GM21515 (cell line): ENCODE measurements around the gene COPZ2.
"Not testable (repeated sequence)": the region's sequence is repeated elsewhere in the genome, so short reads cannot be mapped to it uniquely, and the experiment has no call there.

Experiments used
- ATAC-seq: cut with Tn5 transposase; IDR thresholded peaks from one replicate; pipeline ENCODE4 v1.9.1; 2021; ENCODE audit not compliant: unreplicated experiment

Gene COPZ2, protein sequence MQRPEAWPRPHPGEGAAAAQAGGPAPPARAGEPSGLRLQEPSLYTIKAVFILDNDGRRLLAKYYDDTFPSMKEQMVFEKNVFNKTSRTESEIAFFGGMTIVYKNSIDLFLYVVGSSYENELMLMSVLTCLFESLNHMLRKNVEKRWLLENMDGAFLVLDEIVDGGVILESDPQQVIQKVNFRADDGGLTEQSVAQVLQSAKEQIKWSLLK

DNA sequence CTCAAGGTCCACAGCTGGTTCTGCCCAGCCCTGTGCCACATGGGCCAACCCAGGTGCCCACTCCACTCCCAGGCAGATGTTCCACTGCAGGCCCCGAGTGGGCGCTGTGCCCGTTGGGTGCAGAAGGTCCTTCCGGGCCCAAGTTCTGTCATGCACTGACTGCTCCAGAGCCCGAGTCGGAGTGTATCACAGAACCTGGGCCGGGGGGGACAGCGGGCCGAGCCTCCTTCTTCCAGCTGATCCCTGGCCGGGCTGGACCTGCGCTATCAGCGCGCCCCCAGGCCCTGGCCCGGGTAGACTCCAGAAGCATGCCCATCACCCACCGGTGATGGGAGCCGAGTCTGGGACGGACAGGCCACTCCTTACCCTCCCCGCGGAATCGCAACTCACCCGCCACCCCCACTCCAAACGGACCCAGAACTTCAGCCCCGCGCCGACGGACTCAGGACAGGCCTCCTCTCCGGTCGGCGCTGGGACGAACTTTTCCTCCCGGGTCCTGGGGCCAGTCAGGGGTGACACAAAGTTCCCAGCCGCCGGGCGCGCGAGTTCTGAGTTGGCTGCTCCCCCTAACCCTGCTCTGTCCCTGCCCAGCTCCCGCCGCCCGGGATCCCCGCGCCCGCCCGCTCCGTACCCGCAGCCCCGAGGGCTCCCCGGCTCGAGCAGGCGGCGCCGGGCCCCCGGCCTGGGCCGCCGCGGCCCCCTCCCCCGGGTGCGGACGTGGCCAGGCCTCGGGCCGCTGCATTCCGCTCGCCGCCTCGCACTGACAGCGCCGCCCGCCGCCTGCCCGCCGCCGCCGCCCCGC, at the start of gene COPZ2:
Gene COPZ2, minus strand, starts transcription at position 762 of the 802 bp plus-strand sequence. Its CDS starts 20 bp downstream, at position 742.
- no peak for ATAC-seq

DNA sequence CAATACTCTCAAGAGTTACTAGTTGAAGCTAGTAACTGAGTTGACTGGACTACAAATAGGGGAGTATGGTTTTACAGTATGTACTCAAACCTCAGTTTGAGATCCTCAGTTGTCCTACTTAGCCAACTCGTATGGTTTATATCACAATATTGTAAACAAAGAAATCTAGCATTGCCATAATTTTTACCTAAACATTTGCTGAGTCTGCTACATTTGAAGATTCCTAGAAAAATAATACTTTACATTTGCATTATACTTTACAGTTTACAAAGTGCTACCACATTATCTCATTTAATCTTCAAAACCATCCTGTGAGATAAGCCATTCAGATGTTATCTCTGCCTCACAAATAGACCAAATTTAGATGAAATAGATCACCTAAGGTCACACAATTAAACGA, 47.3 kb upstream of the COPZ2 start:
- no peak for ATAC-seq

DNA sequence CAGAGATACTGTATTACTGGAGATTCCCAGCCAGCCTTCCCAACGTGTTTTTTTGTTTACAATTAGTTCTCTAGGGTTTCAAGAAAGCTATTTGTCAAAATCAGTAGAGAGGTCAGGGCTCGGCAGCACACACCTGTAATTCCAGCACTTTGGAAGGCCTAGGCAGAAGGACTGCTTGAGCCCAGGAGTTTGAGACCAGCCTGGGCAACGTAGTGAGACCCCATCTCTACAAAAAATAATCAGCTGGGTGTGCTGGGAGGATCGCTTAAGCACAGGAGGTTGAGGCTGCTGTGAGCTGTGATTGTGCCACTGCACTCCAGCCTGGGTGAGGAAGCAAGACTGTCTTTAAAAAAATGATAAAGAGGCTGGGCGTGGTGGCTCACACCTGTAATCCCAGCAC, 44.3 kb upstream of the COPZ2 start:
- no peak for ATAC-seq

DNA sequence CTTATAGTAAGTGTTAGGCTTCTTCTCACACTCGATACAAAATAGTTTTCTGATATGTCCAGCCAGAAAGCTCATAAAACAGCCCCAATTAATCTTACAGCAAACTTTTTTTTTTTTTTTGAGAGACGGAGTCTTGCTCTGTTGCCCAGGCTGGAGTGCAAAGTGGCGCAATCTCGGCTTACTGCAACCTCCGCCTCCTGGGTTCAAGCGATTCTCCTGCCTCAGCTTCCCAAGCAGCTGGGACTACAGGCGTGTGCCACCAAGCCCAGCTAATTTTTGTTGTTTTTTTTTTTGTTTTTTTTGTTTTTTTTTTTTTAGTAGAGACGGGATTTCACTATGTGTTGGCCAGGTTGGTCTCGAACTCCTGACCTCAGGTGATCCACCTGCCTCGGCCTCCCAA, 39.6 kb upstream of the COPZ2 start:
- not testable (repeated sequence) for ATAC-seq

DNA sequence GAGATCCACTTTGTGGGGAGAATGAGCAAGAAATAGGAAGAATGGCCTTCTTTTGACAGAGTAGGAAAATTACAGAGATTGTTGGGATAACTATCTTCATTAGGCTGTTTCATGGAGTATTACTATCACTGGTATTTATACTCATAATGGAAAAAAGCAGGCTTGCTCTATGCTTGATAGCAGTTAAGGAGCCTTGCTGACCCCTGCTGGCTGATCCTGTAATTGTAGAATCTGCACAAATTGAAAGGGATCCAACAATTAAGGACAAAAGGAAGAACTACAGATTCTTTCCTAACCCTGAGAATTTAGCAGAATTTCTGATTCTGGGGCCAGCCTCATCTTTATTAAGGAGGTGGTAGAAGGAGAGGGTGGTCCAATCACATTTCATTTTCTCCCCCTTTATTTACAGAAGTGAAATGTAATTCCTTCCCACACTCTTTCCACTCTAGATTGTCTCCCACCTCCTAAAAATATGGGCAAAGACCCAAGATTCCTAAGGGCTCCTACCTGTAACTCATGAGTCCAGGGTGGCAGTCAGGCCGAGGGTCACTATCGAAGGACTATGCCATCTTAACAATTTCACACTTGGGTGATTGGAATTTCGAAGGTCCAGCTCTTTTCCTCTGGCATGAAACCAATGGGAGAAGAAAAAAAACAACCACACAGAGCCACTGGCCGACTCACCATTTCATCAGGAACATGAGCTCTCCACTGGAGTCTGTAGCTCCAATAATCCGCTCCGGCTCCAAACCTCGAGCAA, 36.9 kb upstream of the COPZ2 start:
- ATAC-seq = no peak

DNA sequence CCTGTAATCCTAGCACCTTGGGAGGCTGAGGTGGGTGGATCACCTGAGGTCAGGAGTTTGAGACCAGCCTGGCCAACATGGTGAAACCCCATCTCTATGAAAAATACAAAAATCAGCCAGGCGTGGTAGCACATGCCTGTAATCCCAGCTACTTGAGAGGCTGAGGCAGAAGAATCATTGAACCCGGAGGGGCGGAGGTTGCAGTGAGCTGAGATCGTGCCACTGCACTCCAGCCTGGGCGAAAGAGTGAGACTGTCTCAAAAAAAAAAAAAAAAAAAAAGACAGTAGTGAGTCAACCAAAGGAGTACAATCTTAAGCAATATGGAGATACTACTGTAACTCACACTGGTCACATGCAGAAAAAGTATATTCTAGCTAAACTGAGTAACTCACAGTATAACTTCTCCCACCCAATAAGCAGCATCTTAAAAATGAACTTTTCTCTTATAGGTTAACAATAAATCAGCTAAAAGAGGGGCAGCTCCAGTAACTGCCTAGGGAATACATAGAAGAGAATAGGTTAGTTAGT, 36.0 kb upstream of the COPZ2 start:
- not testable (repeated sequence) for ATAC-seq

DNA sequence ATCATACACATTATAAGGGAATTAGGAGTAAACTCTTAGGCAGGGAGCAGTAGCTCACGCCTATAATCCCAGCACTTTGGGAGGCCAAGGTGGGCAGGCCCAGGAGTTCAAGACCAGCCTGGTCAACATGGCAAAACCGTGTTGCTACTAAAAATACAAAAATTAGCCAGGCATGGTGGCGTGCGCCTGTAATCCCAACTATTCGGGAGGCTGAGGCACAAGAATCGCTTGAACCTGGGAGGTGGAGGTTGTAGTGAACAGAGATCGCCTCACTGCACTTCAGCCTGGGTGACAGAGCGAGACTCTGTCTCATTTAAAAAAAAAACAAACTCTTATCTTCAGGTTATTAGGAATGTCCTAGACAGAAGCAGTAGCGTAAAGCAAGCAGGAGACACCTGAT, 35.2 kb upstream of the COPZ2 start:
- ATAC-seq = not testable (repeated sequence)

DNA sequence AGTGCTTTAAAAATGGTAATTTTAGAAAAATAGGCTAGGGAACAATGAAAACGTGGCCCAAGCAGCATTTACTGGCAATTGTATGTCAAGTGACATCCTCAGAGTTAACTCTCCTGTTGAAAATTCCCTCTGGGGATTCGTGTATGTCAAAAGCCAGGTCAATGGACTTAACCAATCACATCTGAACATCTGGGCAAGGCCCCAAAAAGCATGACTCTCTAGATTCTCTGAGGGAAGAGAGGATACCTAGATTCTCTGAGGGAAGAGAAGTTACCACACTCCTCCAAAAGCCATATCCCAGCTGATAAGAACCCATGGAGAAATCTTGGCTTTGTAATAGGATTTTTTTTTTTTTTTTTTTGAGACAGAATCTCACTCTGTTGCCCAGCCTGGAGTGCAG, 34.1 kb upstream of the COPZ2 start:
- ATAC-seq = no peak

DNA sequence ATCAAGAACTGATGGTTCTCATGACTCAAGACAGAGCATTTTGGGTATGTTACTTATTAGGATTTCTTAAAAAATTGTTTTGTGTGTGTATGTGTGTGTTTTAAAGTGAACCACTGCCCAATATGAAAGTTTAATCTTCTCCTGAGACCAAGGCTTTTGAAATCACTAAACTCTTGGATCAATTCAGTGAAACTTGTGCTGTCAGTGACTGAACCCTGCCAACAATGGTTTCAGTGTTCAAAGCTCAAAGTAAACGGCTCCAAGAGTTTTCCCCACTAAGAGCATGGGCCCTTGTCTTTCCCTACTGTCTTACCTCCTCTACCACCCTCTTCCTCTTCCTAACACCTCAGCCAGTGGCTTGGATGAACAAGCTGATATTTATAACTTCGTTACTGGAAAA, 32.6 kb upstream of the COPZ2 start:
- no peak for ATAC-seq

DNA sequence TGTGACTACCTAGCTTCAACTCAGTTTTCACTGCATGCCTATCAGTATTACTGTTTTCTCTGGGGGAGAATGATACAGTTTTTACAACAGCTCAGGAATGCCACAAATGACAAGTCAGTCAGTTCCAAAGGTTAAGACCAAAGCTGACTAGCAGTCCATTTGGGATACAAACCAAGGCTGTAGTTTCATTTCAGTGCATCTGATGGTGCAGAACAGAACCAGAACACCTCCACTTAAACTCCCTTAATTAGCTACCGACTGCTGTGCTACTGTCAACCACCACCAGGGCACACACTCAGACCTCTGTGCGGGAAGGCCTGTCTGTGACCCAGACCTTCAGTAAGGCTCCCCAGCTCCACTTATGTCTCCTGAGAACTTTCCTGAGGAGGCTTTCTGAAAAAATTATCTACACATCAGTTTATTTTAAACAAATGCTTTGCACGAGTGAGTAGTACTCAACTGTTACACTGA, 30.9 kb upstream of the COPZ2 start:
- ATAC-seq = no peak

DNA sequence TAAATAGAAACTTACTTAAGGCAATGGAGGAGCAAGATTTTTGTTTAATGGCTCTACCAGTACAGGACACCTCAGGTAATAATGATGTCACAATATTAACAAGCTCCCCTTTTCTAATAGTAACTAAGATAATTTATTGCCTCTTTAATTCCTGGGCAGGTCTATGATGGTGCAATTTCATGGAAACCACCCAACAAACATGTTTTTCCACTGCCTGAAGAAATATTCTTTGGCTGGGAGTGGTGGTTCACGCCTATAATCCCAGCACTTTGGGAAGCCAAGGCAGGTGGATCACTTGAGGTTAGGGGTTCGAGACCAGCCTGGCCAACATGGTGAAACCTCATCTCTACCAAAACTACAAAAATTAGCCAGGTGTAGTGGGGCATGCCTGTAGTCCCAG, 30.2 kb upstream of the COPZ2 start:
- ATAC-seq = not testable (repeated sequence)

DNA sequence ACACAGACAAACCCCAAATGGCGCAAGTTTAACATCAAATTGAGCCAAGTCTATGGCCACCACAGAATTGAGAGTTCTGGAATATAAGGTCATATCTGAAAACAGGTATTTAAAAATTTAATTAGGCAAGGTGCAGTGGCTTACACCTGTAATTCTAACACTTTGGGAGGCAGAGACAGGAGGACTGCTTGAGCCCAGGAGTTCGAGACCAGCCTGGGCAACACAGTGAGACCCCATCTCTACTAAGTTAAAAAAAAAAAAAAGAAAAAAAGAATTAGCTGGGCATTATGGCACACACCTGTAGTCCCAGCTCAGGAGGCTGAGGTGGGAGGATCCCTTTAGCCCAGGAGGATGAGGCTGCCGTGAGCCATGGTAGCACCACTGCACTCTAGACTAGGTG, 29.6 kb upstream of the COPZ2 start:
- ATAC-seq = no peak

DNA sequence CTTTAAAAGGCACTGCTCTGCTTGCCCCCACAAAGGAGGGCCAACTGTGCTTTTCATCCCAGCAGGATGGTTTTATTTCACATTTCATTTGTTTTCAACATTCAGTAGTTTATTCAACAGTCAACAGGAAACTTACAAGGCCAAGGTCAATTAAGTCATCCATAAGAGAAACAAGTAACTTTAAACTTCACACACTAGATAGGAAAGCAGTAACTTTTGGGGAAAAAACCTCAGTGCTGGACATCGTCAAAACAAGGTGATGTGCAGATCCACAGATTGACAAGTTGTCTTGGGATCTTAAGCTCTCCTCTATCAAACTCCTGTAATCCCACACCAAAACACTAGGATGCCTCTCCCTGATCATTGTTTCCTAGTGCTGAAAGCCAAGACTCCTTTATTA, 29.1 kb upstream of the COPZ2 start:
- no peak for ATAC-seq

DNA sequence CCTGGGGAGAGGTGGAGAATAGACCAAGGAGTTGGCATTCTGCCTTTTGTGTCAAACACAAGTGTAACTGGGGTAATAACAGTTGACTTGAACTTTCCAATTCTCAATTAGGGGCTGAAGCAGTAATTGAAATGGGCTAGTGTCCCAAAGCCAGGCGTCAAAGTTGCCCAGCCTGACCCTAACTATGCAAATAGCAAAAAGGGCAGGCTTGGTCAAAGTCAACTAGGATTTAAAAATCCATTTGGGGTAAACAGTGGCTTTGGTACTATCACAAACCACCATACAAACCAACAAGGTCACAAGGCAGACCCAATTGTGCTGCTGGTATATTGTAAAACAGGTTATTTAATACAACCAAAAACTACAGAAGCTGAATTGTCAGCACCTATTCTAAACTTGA, 28.6 kb upstream of the COPZ2 start:
- ATAC-seq = no peak

DNA sequence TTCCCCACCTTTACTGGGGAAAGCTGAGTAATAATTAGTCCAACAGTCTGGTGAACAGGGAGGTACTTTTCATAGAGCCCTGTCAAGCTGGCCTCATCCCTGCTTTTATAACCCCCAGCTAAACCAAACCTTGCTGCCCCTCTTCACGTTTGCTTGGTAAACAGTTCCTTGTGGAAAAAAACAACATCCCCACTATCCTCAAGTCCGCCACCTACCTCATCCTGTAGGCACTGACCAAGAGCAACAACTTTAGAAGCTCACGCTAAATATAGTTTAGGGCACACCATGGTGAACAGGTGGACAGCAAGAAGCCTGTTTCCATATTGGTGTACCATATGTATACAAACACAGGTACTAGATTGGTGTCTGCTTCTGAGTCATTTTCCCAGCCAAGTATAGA, 27.0 kb upstream of the COPZ2 start:
- ATAC-seq = no peak

DNA sequence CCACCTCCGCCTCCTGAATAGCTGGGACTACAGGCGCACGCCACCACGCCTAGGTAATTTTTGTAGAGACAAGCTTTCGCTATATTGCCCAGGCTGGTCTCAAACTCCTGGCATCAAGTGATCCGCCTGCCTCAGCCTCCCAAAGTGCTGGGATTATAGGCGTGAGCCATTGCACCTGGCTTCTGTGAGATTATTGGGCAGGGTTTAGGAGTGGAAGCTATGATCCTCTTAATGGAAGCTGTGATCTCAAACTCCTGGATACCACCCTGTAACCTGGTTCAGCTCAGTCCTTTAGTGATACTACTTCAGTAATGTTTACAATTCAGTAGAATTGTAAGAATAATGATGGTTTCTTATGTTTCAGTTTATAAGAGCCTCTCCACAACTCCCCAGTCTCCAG, 24.7 kb upstream of the COPZ2 start:
- ATAC-seq = no peak

DNA sequence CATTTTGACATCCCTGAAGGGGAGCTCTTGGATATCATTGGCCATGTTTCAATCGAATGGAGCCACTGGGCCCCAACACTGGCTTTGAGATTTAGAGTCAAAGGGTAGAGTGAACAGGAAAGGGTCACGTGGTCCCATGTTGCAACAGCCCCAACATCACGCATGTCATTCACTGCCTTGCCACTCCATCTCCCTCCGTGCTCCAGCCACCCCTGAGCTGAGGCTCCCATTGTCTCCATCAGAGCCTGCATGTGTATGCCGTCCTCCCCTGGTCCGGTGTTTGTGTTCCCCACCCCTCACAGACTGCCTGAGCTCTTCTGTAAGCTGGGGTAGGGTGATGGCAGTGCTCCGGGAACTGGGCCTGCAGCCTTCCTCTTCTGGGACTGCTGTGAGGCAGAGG, 22.7 kb upstream of the COPZ2 start:
- ATAC-seq = no peak

DNA sequence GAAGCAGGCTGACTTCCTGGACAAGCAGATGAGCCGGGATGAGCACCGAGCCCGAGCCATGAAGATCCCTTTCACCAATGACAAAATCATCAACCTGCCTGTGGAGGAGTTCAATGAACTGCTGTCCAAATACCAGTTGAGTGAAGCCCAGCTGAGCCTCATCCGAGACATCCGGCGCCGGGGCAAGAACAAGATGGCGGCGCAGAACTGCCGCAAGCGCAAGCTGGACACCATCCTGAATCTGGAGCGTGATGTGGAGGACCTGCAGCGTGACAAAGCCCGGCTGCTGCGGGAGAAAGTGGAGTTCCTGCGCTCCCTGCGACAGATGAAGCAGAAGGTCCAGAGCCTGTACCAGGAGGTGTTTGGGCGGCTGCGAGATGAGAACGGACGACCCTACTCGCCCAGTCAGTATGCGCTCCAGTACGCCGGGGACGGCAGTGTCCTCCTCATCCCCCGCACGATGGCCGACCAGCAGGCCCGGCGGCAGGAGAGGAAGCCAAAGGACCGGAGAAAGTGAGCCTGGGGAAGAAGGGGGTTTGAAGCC, 21.6 kb upstream of the COPZ2 start:
- ATAC-seq = no peak

DNA sequence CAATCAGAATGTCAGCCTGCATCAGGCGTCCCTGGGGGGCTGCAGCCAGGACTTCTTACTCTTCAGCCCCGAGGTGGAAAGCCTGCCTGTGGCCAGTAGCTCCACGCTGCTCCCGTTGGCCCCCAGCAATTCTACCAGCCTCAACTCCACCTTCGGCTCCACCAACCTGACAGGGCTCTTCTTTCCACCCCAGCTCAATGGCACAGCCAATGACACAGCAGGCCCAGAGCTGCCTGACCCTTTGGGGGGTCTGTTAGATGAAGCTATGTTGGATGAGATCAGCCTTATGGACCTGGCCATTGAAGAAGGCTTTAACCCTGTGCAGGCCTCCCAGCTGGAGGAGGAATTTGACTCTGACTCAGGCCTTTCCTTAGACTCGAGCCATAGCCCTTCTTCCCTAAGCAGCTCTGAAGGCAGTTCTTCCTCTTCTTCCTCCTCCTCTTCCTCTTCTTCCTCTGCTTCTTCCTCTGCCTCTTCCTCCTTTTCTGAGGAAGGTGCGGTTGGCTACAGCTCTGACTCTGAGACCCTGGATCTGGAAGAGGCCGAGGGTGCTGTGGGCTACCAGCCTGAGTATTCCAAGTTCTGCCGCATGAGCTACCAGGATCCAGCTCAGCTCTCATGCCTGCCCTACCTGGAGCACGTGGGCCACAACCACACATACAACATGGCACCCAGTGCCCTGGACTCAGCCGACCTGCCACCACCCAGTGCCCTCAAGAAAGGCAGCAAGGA, 21.0 kb upstream of the COPZ2 start:
- ATAC-seq = no peak

DNA sequence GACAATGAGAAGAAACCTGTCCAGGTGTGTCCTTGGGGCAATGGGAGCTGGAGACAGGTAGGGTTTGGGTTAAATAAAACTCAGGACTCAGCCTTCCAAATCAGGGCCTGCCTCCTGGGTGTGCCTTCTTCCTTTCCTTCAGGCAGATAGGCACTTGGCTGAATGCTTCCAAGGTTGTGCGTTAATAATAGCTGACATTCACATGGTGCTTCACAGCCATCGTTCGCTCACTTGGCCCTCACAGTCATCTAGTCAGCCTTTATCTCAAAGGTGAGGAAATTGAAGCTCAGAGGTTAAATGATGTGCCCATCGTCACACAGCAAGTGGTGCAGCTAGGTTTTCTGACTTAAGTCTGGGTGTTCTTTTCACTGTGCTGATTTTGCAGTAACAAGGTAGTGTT, 20.0 kb upstream of the COPZ2 start:
- ATAC-seq = no peak

DNA sequence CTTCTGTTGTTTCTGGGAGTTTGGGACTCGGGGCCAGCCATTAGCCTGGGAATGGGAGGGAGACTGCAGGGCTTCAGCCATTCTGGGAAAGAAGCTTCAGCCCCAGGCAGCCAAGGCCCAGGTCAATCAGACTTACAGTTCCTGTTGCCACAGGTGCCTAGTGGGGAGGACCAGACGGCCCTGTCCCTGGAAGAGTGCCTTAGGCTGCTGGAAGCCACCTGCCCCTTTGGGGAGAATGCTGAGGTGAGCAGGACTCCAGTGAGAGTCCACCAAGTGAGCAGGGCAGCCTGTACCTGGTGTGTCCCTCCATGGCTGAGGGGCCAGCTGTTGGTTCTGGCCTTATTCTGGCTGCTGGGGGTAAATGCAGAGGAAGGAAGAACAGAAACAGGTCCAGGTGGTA, 19.3 kb upstream of the COPZ2 start:
- no peak for ATAC-seq
